Choroid plexus epithelial cell (primary cell): ENCODE data around the gene AOAH.
"Not testable (repeated sequence)": the region's sequence is repeated elsewhere in the genome, so short reads cannot be mapped to it uniquely, and the experiment has no call there.

ENCODE experiments used
- DNase-seq: peaks from one replicate; pipeline ENCODE4 v3.0.0-alpha.2; 2010; ENCODE audit warnings: low read depth
- H3K4me3 ChIP-seq: 2 replicates; pipeline ENCODE4 v1.5.1; 2011; ENCODE audit warnings: low read depth, mild to moderate bottlenecking, control low read depth, low read length, moderate library complexity
- TF ChIP-seq, protein P1 (sequence below): conservative IDR thresholded peaks from 2 replicates; pipeline ENCODE4 v1.5.1; 2011; ENCODE audit warnings: low read depth, mild to moderate bottlenecking, control low read depth, inconsistent platforms, low read length, moderate library complexity

The AOAH gene

DNA sequence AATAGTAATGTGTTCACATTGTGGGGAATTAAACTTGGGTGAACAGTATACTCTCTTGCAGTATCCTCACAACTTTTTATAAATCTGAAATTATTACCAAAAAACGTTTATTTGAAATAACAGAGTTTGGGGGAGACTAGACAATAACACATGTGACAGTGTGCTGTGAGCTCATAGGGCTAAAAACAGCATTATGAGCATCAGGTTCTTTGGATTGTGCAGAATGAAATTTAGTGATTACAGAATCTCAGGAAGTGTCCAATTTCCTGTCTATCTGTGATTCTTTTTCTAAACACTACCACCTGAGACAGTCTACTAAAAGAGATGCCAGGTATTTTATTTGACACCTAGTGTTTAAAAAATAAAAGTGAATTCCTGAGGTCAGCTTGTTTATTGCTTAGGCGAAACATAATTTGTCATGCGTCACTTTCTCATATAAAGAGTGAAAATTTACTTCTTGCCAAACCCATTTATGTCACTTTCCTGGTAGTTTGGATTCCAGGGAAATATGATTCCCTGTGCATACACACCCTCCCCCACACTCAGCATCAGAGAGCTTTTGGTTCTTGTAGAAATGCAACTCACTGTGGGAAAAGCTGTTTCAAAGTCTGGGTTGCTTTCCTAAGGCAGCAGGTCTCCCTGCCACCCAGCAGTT is 71.2 kb downstream of the AOAH start:
- peak; percentile 73 for DNase-seq
- TF ChIP-seq, protein P1, sequence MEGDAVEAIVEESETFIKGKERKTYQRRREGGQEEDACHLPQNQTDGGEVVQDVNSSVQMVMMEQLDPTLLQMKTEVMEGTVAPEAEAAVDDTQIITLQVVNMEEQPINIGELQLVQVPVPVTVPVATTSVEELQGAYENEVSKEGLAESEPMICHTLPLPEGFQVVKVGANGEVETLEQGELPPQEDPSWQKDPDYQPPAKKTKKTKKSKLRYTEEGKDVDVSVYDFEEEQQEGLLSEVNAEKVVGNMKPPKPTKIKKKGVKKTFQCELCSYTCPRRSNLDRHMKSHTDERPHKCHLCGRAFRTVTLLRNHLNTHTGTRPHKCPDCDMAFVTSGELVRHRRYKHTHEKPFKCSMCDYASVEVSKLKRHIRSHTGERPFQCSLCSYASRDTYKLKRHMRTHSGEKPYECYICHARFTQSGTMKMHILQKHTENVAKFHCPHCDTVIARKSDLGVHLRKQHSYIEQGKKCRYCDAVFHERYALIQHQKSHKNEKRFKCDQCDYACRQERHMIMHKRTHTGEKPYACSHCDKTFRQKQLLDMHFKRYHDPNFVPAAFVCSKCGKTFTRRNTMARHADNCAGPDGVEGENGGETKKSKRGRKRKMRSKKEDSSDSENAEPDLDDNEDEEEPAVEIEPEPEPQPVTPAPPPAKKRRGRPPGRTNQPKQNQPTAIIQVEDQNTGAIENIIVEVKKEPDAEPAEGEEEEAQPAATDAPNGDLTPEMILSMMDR = no peak
- no peak overlapping the region for H3K4me3 ChIP-seq

DNA sequence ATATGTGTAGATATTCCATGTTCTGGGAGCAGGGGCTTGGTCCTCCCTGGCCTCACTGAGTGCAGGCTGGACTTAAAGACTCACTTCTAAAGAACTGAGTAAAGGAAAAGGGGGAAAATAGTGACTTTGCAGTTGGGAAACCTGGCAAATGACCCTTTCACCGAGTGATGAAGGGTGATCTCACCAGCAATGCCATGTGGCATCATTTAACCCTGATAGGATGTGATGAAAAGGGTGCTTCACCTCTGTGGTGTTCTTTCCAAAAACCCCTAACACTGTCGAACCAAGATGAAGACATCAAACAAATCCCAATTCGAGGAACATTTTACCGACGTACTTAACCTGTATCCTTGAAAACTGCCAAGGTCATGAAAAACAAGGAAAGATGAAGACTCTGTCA is 71.9 kb downstream of the AOAH start:
- TF ChIP-seq, protein P1 = no peak
- no peak overlapping the region for H3K4me3 ChIP-seq
- no peak for DNase-seq

DNA sequence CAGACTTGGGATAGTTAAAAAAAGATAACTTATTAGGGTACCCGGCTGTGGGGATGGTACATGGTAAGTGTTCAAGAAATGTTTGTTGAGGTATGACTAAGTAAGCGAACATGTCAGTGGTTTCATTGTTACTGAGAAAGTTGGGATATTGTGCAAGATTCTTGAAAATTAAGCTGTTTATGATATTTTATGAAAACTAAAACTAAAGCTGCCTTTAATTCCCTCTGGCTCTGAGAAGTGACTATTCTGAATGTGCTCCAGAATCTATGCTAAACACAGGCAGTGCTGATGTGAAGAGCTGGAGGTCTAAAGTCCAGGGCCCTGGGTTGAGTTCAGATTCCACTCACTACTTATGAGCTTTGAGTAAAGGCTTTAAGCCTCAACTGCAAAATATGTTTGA is 72.9 kb downstream of the AOAH start:
- TF ChIP-seq, protein P1 = no peak
- no peak overlapping the region for H3K4me3 ChIP-seq
- DNase-seq = peak; percentile 90

DNA sequence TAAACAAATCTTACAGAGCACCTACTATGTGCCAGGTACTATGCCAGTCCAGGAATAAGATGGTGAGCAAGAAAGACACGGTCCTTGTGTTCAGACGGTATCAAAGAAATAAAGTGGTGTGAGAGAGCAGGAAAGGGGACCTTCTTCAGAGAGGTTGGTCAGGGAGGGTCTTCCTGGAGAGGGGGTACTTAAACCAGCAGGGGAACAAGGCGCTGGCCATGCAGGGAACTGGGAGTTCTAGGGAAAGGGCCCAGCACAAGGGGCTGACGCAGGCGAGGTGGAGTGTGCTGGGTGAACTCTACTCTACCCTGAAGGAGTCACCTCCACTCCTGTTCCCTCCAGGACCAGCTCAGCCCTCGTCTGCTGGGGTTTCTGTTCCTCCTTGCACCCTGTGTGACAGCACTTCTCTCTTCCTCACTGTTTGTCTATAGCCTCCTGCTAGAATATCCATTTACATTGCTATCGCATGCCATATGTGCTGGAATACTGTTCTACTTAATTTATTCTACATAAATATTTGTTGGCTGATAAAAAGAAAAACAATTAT is 73.5 kb downstream of the AOAH start:
- no peak overlapping the region for H3K4me3 ChIP-seq
- DNase-seq = peak; percentile 11
- TF ChIP-seq, protein P1 = no peak

DNA sequence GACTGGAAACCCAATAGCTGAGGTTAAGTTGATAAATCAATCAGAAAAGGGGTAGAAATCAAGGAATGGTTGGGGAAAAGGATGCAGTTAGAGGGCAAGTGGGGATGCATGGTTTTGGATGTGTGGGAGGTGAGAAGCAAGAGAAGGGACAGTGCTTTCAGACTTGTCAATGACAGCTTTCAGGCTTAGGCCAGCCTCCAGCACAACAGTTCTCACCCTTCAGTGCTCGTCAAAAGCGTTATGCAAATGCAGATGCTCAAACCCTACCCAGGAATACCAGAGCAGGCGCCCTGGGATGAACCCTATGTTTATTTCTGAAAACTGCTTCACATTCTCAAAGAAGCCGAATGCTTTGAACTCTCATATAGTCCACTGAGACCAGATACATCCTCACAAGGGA is 74.0 kb downstream of the AOAH start:
- TF ChIP-seq, protein P1 = no peak
- no peak for DNase-seq
- H3K4me3 ChIP-seq = no peak overlapping the region

DNA sequence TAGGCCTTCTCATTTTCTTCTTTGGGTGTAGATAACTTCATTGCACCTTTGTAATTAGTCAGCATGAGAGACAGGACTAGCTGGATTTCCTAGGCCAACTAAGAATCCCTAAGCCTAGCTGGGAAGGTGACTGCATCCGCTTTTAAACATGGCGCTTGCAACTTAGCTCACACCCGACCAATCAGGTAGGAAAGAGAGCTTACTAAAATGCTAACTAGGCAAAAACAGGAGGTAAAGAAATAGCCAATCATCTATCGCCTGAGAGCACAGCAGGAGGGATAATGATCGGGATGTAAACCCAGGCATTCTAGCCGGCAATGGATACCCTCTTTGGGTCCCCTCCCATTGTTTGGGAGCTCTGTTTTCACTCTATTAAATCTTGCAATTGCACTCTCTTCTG is 75.0 kb downstream of the AOAH start:
- not testable (repeated sequence) for DNase-seq, H3K4me3 ChIP-seq

DNA sequence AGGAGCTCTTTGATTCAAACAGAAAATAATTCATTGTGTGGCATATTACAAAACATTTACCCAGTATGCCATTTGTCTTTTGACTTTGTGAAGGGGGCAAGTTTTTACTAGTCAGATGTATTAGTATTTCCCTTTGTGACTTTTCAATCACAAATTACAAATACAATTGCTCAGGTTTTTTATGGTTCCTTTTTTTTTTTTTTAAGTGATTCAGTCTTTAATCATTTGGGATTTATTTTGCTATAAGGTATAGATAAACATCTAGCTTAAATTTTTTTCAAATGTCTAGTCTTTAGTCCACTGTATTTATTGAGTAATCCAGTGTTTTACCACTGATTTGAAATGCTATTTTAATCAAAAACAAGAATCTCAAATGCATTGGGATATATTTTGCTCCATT is 75.9 kb downstream of the AOAH start:
- DNase-seq = no peak
- TF ChIP-seq, protein P1 = no peak
- no peak overlapping the region for H3K4me3 ChIP-seq
